ENCODE results near the gene ZNF451. TPM values are rescaled to one million over a fixed set of nuclear protein-coding genes. Genes with fewer than 3 reads are reported as not detected.

The ZNF451 gene
- total RNA-seq, 2 experiments from 2014 or later = 38.2 to 41.4 TPM

DNA sequence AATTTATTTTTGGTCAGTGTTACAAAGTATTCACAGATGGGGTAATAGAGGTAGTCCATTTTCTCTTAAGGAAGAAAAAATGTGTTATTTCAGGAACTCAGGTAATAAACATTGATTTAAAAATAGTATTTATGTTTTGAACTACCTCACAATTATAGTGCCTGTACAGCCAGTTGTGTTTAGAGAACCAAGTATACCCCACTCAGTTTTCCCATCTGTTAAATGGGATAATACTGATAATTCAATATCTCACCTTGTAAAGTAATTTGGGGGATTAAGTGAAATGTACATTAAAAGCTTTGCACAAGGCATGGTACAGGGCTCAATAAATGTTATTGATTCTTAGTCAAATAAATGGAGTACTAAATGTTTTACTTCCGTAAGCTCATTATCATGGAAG is 4.7 kb downstream of the ZNF451 start:
- H3K27ac Mint-ChIP-seq = no peak overlapping the region
- CTCF ChIA-PET = no interaction called here
- no peaks in the 10 kb centered on the region for H3K9me3 Mint-ChIP-seq
- POLR2A ChIA-PET = no interaction called here
- DNase-seq = no peak
- H3K36me3 Mint-ChIP-seq = peaks cover 37% of the 10 kb centered on the region
- peaks cover 44% of the 10 kb centered on the region for H3K4me1 Mint-ChIP-seq (ENCODE audit: low read depth)
- H3K4me3 Mint-ChIP-seq = no peak overlapping the region
- intact Hi-C loops (cut with micrococcal nuclease) = no loop called here
- no peaks in the 10 kb centered on the region for H3K27me3 Mint-ChIP-seq

DNA sequence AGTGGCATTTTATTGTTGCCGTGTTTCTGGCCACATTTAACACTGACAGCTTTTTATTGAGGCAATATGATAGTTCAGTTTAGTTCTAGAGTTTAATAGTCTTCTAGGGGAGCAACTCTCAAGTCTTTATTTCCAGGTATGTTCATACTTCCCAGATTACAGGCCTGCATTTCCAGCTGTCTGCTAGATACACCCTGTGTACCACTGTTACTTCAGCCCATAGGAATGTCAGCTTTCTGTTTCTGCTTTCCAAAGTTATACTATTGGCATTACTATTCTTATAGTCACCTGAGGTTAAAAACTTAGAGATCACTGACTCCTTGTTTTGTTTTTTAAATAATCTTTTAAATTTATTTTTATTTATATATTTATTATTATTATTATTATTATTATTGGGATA is 7.6 kb downstream of the ZNF451 start:
- ChIA-PET CTCF (no interaction called here), POLR2A (no interaction called here)

DNA sequence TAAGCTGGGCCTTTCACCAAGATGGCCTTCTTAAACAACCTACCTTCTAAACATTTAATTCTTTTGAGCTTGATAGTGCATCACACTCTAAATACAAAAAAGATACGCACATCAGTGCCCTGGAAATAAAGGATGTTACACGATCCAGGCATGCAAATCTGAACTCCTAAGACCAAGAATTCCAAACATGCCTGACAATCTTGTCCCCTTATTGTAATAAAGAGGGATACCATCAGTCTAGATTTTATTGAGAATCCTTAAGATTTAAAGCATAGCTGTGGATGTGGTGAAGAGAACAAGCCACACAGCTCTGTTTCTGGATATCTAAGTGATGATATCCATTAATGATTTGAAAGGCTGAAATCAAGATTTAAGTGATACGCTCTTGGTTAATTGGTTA is 13.0 kb downstream of the ZNF451 start:
- no peak for DNase-seq
- Mint-ChIP-seq H3K27me3 (no peaks in the 10 kb centered on the region), H3K4me3 (no peak overlapping the region), H3K9me3 (no peaks in the 10 kb centered on the region), H3K27ac (no peak overlapping the region), H3K36me3 (peaks cover 56% of the 10 kb centered on the region), H3K4me1 (ENCODE audit: low read depth) (peaks cover 22% of the 10 kb centered on the region)
- ChIA-PET POLR2A (interaction anchor here (1.0 kb wide), 1 partner anchor 69 kb away, joined by 3 read pairs; the partner anchor contains the start of gene BAG2), CTCF (interaction anchor here (0.5 to 0.6 kb wide), 2 partner anchors 221 to 1827 kb away, joined by 3 read pairs; no protein-coding TSS in a partner anchor)
- intact Hi-C loops (cut with micrococcal nuclease) = no loop called here

More for the DNA sequence above, 7.6 kb downstream of the ZNF451 start:
- Mint-ChIP-seq H3K9me3 (no peaks in the 10 kb centered on the region), H3K4me1 (ENCODE audit: low read depth) (peaks cover 30% of the 10 kb centered on the region), H3K36me3 (peaks cover 51% of the 10 kb centered on the region), H3K27ac (no peak overlapping the region), H3K4me3 (no peak overlapping the region), H3K27me3 (no peaks in the 10 kb centered on the region)
- intact Hi-C loops (cut with micrococcal nuclease) = no loop called here
- no peak for DNase-seq

DNA sequence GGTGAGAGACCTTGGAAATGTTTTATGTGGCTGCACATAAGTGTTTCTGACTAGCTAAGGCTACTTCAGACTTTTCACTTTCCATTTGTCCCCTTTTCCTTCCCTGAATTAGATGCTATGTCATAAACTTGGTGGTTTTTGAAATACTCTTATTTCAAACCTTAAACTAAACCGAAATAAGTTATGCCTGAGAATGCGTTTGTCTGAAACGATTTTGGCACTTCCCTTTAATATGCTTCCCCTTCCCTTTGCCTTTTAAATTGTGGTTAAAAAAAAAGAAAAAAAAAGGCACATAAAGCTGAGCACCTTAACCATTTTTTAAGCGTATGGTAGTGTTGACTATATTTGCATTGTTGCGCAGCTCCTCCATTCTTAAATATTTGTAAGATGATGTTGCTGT is 14.3 kb downstream of the ZNF451 start:
- peaks cover 29% of the 10 kb centered on the region for H3K4me1 Mint-ChIP-seq (ENCODE audit: low read depth)
- peaks cover 54% of the 10 kb centered on the region for H3K36me3 Mint-ChIP-seq
- POLR2A ChIA-PET = interaction anchor here (1.0 kb wide), 1 partner anchor 68 kb away, joined by 3 read pairs; the partner anchor contains the start of gene BAG2
- DNase-seq = no peak
- no peak overlapping the region for H3K4me3 Mint-ChIP-seq
- no peaks in the 10 kb centered on the region for H3K9me3 Mint-ChIP-seq
- intact Hi-C loops (cut with micrococcal nuclease) = no loop called here
- CTCF ChIA-PET = no interaction called here
- no peaks in the 10 kb centered on the region for H3K27me3 Mint-ChIP-seq
- H3K27ac Mint-ChIP-seq = no peak overlapping the region

DNA sequence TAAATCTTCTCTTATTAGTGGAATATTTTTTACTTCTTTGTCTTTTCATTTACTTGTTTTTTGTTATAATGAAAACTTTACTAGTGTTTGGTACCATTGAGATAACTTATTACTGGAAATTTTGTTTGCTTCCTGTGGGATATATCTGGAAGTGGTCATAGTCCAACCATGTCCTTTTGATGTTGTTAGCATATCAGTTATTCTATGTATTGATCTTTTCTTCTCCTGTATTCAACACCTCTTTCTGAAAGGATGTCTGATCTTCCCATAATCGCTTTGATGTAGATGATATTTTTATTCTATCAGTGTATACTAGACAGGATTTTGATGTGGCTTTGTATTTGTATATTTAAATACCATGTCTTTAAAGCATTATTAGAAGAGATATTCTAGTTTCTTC is 17.0 kb downstream of the ZNF451 start:
- no peaks in the 10 kb centered on the region for H3K27me3 Mint-ChIP-seq
- ChIA-PET CTCF (no interaction called here), POLR2A (no interaction called here)
- H3K9me3 Mint-ChIP-seq = no peaks in the 10 kb centered on the region
- H3K27ac Mint-ChIP-seq = no peak overlapping the region
- intact Hi-C loops (cut with micrococcal nuclease) = no loop called here
- peaks cover 33% of the 10 kb centered on the region for H3K36me3 Mint-ChIP-seq
- H3K4me3 Mint-ChIP-seq = no peak overlapping the region
- no peak for DNase-seq
- peaks cover 32% of the 10 kb centered on the region for H3K4me1 Mint-ChIP-seq (ENCODE audit: low read depth)

DNA sequence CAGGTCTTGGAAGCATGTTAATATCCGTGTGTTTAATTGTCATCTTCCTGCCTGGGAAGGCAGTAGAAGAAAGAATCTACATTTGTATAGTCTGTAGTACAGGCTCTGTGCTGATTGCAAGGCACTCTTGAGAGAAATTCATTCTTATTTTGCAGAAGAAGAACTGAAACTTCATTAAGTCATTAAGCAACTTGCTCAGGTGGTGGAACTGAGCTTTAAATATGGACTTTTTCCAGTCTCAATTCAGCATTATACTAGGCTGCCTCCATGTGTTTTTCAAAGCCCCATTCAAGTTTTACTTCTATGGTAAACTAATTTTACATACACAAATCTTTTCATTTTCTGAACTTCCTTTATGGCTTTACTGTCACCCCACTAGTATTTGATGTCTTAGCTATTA is 18.7 kb downstream of the ZNF451 start:
- no peak overlapping the region for H3K4me3 Mint-ChIP-seq
- H3K4me1 Mint-ChIP-seq (ENCODE audit: low read depth) = peaks cover 34% of the 10 kb centered on the region
- no peaks in the 10 kb centered on the region for H3K9me3 Mint-ChIP-seq
- H3K36me3 Mint-ChIP-seq = peaks cover 25% of the 10 kb centered on the region
- no peak for DNase-seq
- POLR2A ChIA-PET = no interaction called here
- H3K27ac Mint-ChIP-seq = no peak overlapping the region
- H3K27me3 Mint-ChIP-seq = no peaks in the 10 kb centered on the region
- CTCF ChIA-PET = no interaction called here
- intact Hi-C loops (cut with micrococcal nuclease) = no loop called here

DNA sequence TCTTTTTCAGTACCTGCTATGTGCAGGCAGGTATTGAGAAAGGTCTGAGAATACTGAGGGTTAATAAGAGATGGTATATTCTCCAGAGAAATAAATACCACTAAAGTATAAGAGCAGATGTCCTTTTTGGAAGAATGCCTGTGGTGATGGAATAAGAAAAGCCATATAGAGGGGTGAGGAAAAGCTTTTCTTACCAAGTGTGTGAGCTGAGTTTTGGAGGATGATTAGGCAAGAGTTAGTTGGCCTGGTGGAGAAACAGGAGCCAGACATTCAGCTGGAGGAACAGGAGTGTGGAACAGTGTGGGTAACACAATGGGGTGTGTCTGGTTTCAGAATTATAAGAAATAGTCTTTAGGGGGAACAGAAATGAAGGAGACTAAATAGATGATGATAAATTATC is 19.9 kb downstream of the ZNF451 start:
- Mint-ChIP-seq H3K36me3 (peaks cover 20% of the 10 kb centered on the region), H3K4me3 (no peak overlapping the region), H3K4me1 (ENCODE audit: low read depth) (peaks cover 27% of the 10 kb centered on the region), H3K9me3 (no peaks in the 10 kb centered on the region), H3K27ac (no peak overlapping the region), H3K27me3 (no peaks in the 10 kb centered on the region)
- DNase-seq = no peak
- CTCF ChIA-PET = no interaction called here
- intact Hi-C loops (cut with micrococcal nuclease) = no loop called here
- POLR2A ChIA-PET = interaction anchor here (0.8 kb wide), 1 partner anchor 9 kb away, joined by 3 read pairs; no protein-coding TSS in a partner anchor

DNA sequence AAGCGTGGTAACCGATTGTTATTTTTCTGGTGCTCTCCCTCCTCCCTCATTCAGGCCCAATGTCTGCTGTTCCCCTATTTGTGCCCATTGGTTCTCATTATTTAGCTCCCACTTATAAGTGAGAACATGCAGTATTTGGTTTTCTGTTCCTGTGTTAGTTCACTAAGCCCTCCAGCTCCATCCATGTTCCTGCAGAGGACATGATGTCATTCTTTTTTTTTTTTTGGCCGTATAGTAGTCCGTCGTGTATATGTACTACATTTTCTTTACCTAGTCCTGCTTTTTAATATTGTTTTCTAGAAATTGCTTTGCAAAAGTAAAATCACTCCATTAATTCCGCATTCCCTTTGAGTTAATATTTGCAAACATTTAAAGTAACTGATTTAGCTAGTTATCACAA is 23.1 kb downstream of the ZNF451 start:
- Mint-ChIP-seq H3K4me1 (ENCODE audit: low read depth) (peaks cover 26% of the 10 kb centered on the region), H3K4me3 (no peak overlapping the region), H3K27me3 (no peaks in the 10 kb centered on the region), H3K9me3 (no peaks in the 10 kb centered on the region), H3K36me3 (peaks cover 17% of the 10 kb centered on the region), H3K27ac (no peak overlapping the region)
- POLR2A ChIA-PET = no interaction called here
- no peak for DNase-seq
- intact Hi-C loops (cut with micrococcal nuclease) = no loop called here
- CTCF ChIA-PET = interaction anchor here (1.5 to 1.8 kb wide), 2 partner anchors 203 to 209 kb away, joined by 3 to 7 read pairs; no protein-coding TSS in a partner anchor

DNA sequence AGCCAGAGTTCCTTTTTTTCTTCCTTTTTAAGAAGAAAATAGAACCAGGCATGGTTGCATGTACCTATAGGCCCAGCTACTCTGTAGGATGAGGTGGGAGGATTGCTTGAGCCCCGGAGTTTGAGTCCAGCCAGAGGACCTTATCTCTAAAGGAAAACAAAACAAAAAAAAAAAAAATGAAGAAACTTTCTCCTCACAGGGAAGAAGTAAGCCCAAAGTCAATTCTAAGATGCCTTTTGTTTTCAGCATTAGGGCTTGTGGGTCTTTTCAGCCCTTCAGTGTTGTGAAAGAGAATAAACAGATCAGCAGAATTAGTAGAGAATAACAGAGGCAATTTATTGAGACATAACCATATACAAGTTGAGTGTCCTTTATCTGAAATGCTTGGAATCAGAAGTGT is 26.8 kb downstream of the ZNF451 start:
- POLR2A ChIA-PET = no interaction called here
- Mint-ChIP-seq H3K27me3 (no peaks in the 10 kb centered on the region), H3K27ac (no peak overlapping the region), H3K4me1 (ENCODE audit: low read depth) (peaks cover 16% of the 10 kb centered on the region), H3K4me3 (no peak overlapping the region), H3K9me3 (no peaks in the 10 kb centered on the region), H3K36me3 (peaks cover 28% of the 10 kb centered on the region)
- DNase-seq = no peak
- intact Hi-C loops (cut with micrococcal nuclease) = no loop called here
- CTCF ChIA-PET = no interaction called here

DNA sequence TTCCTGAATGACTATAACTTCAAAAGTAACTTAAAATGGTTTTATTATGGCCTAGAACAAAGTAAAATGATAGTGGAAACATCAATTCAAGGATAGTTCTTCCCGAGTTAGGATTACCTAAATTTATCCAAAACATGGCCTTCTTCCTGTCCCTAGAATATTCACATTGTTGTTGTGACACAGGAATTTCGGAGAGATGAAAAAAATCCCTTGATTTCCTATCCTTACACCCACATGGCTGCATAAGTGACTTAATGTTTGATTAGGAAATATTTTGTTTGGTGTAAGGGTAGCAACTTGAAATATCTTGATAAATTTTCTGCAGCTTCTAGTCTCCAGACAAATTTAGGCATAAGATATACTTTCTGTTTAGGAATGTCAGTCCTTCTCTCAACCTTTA is 27.8 kb downstream of the ZNF451 start:
- POLR2A ChIA-PET = no interaction called here
- CTCF ChIA-PET = no interaction called here

DNA sequence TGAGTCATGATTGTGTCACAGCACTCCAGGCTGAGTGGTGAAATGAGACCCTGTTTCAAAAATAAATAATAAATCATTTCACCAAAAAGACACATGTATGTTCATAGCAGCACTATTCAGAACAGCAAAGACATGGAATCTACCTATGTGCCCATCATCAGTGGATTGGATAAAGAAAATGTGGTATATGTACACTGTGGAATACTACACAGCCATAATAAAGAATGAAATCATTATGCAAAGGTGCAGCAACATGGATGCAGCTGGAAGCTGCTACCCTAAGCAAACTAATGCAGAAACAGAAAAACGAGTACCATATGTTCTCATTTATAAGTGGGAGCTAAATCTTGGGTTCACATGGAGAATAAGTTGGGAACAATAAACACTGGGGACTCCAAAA is 33.1 kb downstream of the ZNF451 start:
- no peaks in the 10 kb centered on the region for H3K27me3 Mint-ChIP-seq
- no peak for DNase-seq
- no peak overlapping the region for H3K4me3 Mint-ChIP-seq
- H3K9me3 Mint-ChIP-seq = peaks cover 5% of the 10 kb centered on the region
- H3K36me3 Mint-ChIP-seq = peaks cover 37% of the 10 kb centered on the region
- intact Hi-C loops (cut with micrococcal nuclease) = no loop called here
- CTCF ChIA-PET = no interaction called here
- peaks cover 7% of the 10 kb centered on the region for H3K4me1 Mint-ChIP-seq (ENCODE audit: low read depth)
- POLR2A ChIA-PET = no interaction called here
- H3K27ac Mint-ChIP-seq = no peak overlapping the region

More for the DNA sequence above, 27.8 kb downstream of the ZNF451 start:
- Mint-ChIP-seq H3K9me3 (peaks cover 5% of the 10 kb centered on the region), H3K36me3 (peaks cover 35% of the 10 kb centered on the region), H3K27me3 (no peaks in the 10 kb centered on the region), H3K27ac (no peak overlapping the region), H3K4me3 (no peak overlapping the region), H3K4me1 (ENCODE audit: low read depth) (peaks cover 12% of the 10 kb centered on the region)
- intact Hi-C loops (cut with micrococcal nuclease) = no loop called here
- DNase-seq = no peak

DNA sequence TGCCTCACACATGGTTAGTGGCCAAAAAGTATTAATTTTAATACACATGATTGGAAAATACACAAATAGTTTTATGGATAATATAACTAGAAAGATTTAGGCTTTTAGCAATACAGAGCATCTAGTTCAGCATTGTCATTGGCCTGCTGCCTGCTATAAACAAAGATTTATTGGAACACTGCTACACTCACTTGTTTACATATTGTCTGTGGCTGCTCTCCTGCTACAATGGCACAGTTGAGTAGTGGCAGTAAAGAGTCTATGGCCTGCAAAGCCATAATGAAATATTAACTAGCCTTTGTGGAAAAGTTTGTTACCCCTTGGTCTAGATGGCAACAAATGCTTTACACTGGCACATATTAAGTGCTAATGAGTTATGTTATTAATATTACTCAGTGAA is 37.8 kb downstream of the ZNF451 start:
- intact Hi-C loops (cut with micrococcal nuclease) = no loop called here
- H3K4me1 Mint-ChIP-seq (ENCODE audit: low read depth) = peaks cover 2% of the 10 kb centered on the region
- H3K4me3 Mint-ChIP-seq = no peak overlapping the region
- no peaks in the 10 kb centered on the region for H3K9me3 Mint-ChIP-seq
- H3K27ac Mint-ChIP-seq = no peak overlapping the region
- no peaks in the 10 kb centered on the region for H3K27me3 Mint-ChIP-seq
- CTCF ChIA-PET = no interaction called here
- H3K36me3 Mint-ChIP-seq = peaks cover 16% of the 10 kb centered on the region
- DNase-seq = no peak
- POLR2A ChIA-PET = no interaction called here

DNA sequence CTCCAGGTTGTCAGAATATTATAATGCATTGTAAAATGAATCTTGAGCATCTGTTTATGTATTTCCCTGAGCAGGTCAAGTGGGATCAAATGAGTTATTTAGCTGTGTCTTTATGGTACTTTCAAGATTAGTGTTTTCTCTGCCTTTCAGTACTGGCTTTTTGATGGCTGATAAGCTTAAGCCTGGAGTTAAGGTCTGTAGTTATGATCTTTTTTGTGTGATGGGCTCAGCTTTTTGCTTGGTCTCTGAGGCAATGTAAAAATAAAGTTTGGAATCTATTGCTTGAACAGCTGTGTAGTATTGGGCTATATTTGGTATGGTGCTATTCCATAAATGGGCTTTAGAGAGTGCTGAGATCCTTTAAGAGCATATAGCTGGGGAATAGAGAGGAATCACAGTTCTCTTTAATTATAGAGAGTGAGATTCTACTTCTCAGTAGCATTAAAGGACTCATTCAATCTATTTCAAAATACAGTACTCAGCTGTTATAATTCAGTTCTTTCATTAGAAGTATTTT is 40.7 kb downstream of the ZNF451 start:
- DNase-seq = no peak
- Mint-ChIP-seq H3K27me3 (no peaks in the 10 kb centered on the region), H3K27ac (no peak overlapping the region), H3K4me1 (ENCODE audit: low read depth) (no peaks in the 10 kb centered on the region), H3K36me3 (peaks cover 28% of the 10 kb centered on the region), H3K4me3 (no peak overlapping the region), H3K9me3 (no peaks in the 10 kb centered on the region)
- ChIA-PET POLR2A (no interaction called here), CTCF (interaction anchor here (0.8 to 1.2 kb wide), 4 partner anchors 42 to 228 kb away, joined by 3 to 4 read pairs (median 3); partner anchors contain the start of gene BAG2)
- intact Hi-C loops (cut with micrococcal nuclease) = no loop called here
